ENCODE results near the gene KAZN. TPM values are rescaled to one million over a fixed set of nuclear protein-coding genes. Genes with fewer than 3 reads are reported as not detected.

The KAZN gene
- total and polyA plus RNA-seq, 10 donors = 20.0 to 245 (median 144) TPM

DNA sequence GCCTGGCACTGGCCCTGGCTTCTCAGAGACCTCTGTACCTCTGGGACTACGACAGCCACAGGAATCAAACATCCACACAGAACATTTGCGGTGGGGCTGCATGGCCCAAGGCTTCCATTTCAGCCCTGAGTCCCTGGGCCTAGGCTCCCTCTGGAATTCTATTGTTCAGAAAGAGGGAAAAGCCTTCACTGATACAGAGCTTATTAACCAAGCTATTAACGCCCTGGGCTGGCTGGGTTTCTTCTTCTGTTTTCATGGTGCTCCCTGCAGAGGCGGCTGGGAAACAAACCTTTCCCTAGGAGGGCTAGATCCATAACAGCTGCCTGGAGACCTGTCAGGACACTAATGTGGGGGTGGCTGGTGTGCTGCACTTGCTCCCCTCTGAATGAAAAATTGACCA is 88.2 kb downstream of the KAZN start:
- H3K27ac ChIP-seq = no peak overlapping the region

DNA sequence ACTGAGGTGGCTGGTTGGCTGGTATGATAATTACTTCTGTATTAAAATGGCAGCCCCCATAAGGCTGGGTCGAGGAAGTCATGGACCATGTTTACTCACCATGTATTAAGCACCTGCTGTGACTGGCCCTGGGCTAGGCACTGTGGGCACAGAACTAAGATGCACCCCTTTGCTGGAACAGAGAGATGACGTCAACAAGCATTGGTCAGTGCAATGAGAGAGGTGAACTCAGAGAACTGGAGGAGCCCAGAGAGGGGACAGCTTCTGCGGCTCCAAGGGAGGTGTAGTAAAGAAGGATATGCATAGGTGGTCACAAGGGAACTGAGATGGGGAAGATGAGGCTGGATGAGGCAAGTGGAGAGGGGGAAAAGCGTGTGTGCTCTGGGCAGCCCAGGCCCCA is 88.7 kb downstream of the KAZN start:
- Histone ChIP-seq H3K4me3 (no peak overlapping the region), H3K4me1 (peaks cover 0 to 7% (median 0%) of the 10 kb centered on the region in 6 donors), H3K36me3 (no peaks in the 10 kb centered on the region), H3K9me3 (peaks cover 0 to 17% (median 10%) of the 10 kb centered on the region in 8 donors), H3K27me3 (replicated peaks in 1 of 7) (no peaks in the 10 kb centered on the region), H3K27ac (no peak overlapping the region)
- WGBS, 5 donors = 88 to 96% (median 92%) methylated on average over 4 of the region's 4 CpGs
- no peak for DNase-seq
- intact Hi-C loops (cut with DNase I; ENCODE audit: low total_unique reads) = no loop called here
- TF ChIP-seq, protein P1, sequence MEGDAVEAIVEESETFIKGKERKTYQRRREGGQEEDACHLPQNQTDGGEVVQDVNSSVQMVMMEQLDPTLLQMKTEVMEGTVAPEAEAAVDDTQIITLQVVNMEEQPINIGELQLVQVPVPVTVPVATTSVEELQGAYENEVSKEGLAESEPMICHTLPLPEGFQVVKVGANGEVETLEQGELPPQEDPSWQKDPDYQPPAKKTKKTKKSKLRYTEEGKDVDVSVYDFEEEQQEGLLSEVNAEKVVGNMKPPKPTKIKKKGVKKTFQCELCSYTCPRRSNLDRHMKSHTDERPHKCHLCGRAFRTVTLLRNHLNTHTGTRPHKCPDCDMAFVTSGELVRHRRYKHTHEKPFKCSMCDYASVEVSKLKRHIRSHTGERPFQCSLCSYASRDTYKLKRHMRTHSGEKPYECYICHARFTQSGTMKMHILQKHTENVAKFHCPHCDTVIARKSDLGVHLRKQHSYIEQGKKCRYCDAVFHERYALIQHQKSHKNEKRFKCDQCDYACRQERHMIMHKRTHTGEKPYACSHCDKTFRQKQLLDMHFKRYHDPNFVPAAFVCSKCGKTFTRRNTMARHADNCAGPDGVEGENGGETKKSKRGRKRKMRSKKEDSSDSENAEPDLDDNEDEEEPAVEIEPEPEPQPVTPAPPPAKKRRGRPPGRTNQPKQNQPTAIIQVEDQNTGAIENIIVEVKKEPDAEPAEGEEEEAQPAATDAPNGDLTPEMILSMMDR (IDR thresholded peaks at IDR 0.05 in 8 of 11, conservative IDR thresholded peaks at IDR 0.05 in 3 of 11) = no peak
- no peak for TF ChIP-seq POLR2A (IDR thresholded peaks at IDR 0.05)
- TF ChIP-seq POLR2AphosphoS5 (IDR thresholded peaks at IDR 0.05) = no peak

More for the DNA sequence above, 88.2 kb downstream of the KAZN start:
- peaks cover 0 to 7% (median 0%) of the 10 kb centered on the region in 6 donors for H3K4me1 ChIP-seq
- no peaks in the 10 kb centered on the region for H3K36me3 ChIP-seq
- H3K27me3 ChIP-seq (replicated peaks in 1 of 7) = no peaks in the 10 kb centered on the region
- no peak for DNase-seq
- intact Hi-C loops (cut with DNase I; ENCODE audit: low total_unique reads) = no loop called here
- H3K4me3 ChIP-seq = no peak overlapping the region
- TF ChIP-seq, protein P1 (IDR thresholded peaks at IDR 0.05 in 8 of 11, conservative IDR thresholded peaks at IDR 0.05 in 3 of 11) = no peak
- no peak for TF ChIP-seq POLR2AphosphoS5 (IDR thresholded peaks at IDR 0.05)
- no peak for TF ChIP-seq POLR2A (IDR thresholded peaks at IDR 0.05)
- peaks cover 0 to 17% (median 10%) of the 10 kb centered on the region in 8 donors for H3K9me3 ChIP-seq
- WGBS, 5 donors = 78 to 96% (median 92%) methylated on average over 4 of the region's 4 CpGs

DNA sequence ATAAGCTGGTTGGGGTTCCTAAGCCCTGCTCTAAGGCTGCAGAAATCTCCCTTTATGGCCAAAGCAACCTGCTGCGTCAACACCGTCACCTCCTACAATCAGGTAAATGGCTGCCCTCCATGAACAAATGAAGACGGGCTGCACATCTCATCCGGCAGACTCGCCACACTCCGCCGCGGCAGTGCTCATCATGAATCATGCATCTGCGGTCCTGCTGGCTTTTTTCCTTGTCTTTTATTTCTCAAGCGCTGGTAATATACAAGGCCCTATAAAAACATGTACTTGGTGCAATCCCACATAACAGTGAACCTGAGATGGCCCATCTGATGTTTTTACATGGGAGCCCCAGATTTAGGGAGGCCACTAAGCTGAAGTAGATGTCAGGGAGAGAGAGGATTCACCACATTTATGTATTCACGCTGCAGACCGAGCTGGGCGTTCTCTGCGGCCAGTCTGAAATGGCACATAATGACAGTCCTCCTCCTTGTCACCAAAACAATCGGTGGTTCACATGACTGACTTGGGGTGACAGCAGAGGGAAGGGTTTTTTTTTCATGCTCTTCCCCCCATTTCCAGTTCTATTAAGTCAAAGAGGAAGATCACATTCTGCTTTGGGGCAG is 91.6 kb downstream of the KAZN start:
- intact Hi-C loops (cut with DNase I; ENCODE audit: low total_unique reads) = no loop called here
- H3K4me3 ChIP-seq = no peak overlapping the region
- no peaks in the 10 kb centered on the region for H3K4me1 ChIP-seq
- no peak for DNase-seq
- H3K9me3 ChIP-seq = peaks cover 0 to 4% (median under 1%) of the 10 kb centered on the region in 8 donors
- H3K36me3 ChIP-seq = no peaks in the 10 kb centered on the region
- WGBS, 5 donors = 91 to 96% (median 92%) methylated on average over 15 of the region's 15 CpGs
- no peaks in the 10 kb centered on the region for H3K27me3 ChIP-seq (replicated peaks in 1 of 7)
- H3K27ac ChIP-seq = no peak overlapping the region
- TF ChIP-seq, protein P1 (IDR thresholded peaks at IDR 0.05 in 8 of 11, conservative IDR thresholded peaks at IDR 0.05 in 3 of 11) = no peak
- TF ChIP-seq POLR2AphosphoS5 (IDR thresholded peaks at IDR 0.05) = no peak

DNA sequence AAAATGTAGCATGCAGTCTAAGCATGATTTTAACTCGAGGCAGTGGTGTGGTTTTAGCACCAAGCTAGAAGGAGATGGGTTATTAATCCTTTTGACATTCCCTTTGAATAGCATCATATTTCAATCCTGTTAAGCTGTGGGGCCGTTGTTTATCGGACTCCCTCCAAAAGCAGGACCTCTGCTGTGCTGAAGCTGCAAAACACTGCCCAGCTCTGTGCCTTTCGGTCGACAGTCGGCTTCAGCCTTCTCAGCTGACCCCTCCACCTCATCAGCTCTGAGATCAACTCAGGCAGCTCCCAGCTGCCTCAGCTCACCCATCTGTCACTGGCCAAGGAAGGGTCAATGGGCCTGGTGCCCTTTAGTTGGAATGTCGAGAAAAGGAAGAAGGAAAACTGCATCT is 95.5 kb downstream of the KAZN start:
- H3K36me3 ChIP-seq = no peaks in the 10 kb centered on the region
- H3K27me3 ChIP-seq (replicated peaks in 1 of 7) = peaks cover 0 to 7% (median 0%) of the 10 kb centered on the region in 7 donors
- no peak overlapping the region for H3K4me3 ChIP-seq
- H3K4me1 ChIP-seq = no peaks in the 10 kb centered on the region
- H3K27ac ChIP-seq = no peak overlapping the region
- TF ChIP-seq, protein P1 (IDR thresholded peaks at IDR 0.05 in 8 of 11, conservative IDR thresholded peaks at IDR 0.05 in 3 of 11) = no peak
- no peak for TF ChIP-seq POLR2A (IDR thresholded peaks at IDR 0.05)
- peak in 1 of 3 donors; percentile 36 for TF ChIP-seq POLR2AphosphoS5 (IDR thresholded peaks at IDR 0.05)
- DNase-seq = peak; percentile 35
- intact Hi-C loops (cut with DNase I; ENCODE audit: low total_unique reads) = no loop called here
- WGBS, 5 donors = 40 to 54% (median 42%) methylated on average over 7 of the region's 7 CpGs
- no peaks in the 10 kb centered on the region for H3K9me3 ChIP-seq
